GM12873 (cell line): ENCODE data around the gene DLGAP1.

ENCODE experiments used
- TF ChIP-seq, protein P1 (sequence below): IDR thresholded peaks from 2 replicates; pipeline ENCODE4 v1.5.1; 2012; ENCODE audit warnings: low read depth, mild to moderate bottlenecking, moderate library complexity, low read length, control low read depth; ENCODE audit not compliant: insufficient read depth; ENCODE audit errors: missing control alignments

DLGAP1 gene

GRCh38 chr18:3691705-3692104 lies 763.4 kb downstream of the DLGAP1 start:
- TF ChIP-seq, protein P1, sequence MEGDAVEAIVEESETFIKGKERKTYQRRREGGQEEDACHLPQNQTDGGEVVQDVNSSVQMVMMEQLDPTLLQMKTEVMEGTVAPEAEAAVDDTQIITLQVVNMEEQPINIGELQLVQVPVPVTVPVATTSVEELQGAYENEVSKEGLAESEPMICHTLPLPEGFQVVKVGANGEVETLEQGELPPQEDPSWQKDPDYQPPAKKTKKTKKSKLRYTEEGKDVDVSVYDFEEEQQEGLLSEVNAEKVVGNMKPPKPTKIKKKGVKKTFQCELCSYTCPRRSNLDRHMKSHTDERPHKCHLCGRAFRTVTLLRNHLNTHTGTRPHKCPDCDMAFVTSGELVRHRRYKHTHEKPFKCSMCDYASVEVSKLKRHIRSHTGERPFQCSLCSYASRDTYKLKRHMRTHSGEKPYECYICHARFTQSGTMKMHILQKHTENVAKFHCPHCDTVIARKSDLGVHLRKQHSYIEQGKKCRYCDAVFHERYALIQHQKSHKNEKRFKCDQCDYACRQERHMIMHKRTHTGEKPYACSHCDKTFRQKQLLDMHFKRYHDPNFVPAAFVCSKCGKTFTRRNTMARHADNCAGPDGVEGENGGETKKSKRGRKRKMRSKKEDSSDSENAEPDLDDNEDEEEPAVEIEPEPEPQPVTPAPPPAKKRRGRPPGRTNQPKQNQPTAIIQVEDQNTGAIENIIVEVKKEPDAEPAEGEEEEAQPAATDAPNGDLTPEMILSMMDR, result no peak

DNA sequence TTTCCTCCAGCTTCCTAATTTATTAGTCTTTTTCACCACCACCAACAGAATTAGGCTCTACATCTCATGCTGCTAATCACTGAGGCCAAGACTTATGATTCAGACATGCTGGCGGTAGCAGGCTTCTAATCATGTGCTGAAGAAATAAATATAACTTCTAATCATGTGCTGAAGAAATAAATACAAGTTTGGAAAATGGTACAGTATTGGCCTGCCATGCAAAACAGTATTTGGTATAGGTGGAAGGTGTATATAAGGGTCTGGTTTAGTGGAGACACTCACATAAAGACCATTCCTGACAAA lies 764.4 kb downstream of the DLGAP1 start:
- TF ChIP-seq, protein P1, result no peak

- TF ChIP-seq, protein P1, result no peak
Observed at GRCh38 chr18:3689986-3690763, 764.9 kb downstream of the DLGAP1 start.

DNA sequence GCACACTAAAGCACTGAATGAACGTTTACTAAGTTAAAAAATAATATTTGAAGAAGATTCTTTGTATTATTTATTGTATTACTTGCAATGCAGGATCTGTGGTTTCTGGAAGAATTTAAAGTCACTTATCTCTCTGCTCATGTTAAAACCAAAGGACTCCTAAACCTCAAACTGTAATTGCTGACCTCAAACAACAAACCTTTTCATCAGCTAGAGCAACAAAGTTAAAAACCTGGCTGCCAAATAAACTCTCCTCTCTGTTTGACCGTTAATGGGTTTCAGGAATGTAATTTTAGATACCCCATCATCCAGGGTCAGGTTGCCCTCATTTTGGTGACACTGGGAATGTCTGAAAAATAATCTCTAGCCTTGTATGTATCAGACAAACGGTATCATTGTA lies 766.0 kb downstream of the DLGAP1 start:
- TF ChIP-seq, protein P1, result no peak

GRCh38 chr18:3688690-3689089 lies 766.4 kb downstream of the DLGAP1 start:
- TF ChIP-seq, protein P1, result no peak

- TF ChIP-seq, protein P1, result no peak
Observed at GRCh38 chr18:3683483-3683882, 771.6 kb downstream of the DLGAP1 start.

DNA sequence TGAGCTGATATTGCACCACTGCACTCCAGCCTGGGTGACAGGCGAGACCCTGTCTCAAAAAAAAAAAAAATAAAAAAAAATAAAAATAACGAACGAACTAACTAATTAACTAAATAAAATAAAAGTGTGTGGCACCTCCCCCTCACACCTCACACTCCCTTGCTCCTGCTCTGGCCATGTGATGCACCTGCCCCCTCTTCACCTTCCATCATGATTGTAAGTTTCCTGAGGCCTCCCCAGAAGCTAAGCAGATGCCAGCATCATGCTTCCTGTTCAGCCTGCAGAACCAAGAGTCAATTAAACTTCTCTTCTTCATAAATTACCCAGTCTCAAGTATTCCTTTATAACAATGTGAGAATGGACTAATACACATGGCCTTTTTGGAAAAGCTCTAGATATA lies 773.0 kb downstream of the DLGAP1 start:
- TF ChIP-seq, protein P1, result no peak
